ENCODE measurements around the gene FAM20B. TPM values are rescaled to one million over a fixed set of nuclear protein-coding genes. Genes with fewer than 3 reads are reported as not detected.

Gene FAM20B
- total and polyA plus RNA-seq, 2 donors (not counting 1 experiment from before 2014, with no cell fraction given), result 5.2 to 32.8 TPM

DNA sequence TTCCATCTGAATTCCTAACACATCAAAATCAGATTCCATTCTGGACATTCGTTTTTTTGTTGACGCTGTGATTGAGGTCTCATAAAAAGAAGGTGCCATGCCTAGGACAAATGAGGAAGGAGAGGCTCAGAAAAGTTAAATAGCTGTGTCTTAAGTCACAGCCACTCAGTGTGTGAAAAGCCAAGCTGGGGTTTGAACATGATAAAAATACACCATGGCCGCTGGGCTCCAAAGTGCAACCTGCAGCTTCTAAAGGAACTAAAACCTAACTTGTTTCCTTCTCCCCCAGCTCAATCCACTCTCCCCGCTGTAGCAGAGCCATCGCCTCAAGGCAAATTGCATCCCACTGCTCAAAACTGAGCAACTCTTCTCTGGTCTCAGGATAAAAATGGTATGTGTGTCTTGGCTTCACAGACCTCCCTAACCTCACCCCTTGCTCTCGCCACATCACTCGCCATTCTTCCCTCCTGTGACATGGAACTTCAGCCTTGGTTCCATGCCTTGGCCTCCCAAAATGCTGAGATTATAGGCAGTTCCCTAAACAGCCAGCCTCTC, 22.1 kb upstream of the FAM20B start:
- ATAC-seq (ENCODE audit: low read depth), result no peak
- H3K9ac ChIP-seq (ENCODE audit: low read length), result no peak overlapping the region
- Mint-ChIP-seq H3K27ac (peak overlapping the region; percentile 42), H3K4me3 (no peak overlapping the region), H3K27me3 (peaks cover under 1% of the 10 kb centered on the region), H3K9me3 (ENCODE audit: insufficient read depth) (no peaks in the 10 kb centered on the region), H3K4me1 (peaks cover 14% of the 10 kb centered on the region)
- 100% methylated on average over 1 of the region's 7 CpGs for WGBS (ENCODE audit: insufficient coverage)
- peaks cover 7 to 22% of the 10 kb centered on the region in 2 donors for H3K4me1 ChIP-seq (ENCODE audit: control insufficient read depth in 2 of 2, insufficient read depth in 2 of 2, low read length in 2 of 2)
- H3K36me3 ChIP-seq (replicated peaks in 1 of 2; ENCODE audit: control extremely low read depth in 1 of 2, control insufficient read depth in 1 of 2, extremely low read depth in 1 of 2, insufficient read depth in 2 of 2, low read length in 1 of 2), result no peaks in the 10 kb centered on the region
- no peaks in the 10 kb centered on the region for H4K20me1 ChIP-seq (ENCODE audit: control insufficient read depth, insufficient read depth, low read length, poor library complexity, severe bottlenecking)
- H3K27me3 ChIP-seq (replicated peaks in 1 of 4; ENCODE audit: control extremely low read depth in 1 of 4, control insufficient read depth in 3 of 4, insufficient read depth in 4 of 4, low read length in 3 of 4), result no peaks in the 10 kb centered on the region
- ChIA-PET POLR2A (no interaction called here), CTCF (interaction anchor here (0.6 to 13.6 kb wide), 54 partner anchors 14 to 806 kb away, joined by 3 to 594 read pairs (median 5); partner anchors contain the start of gene TOR3A)
- H3K4me2 ChIP-seq (replicated peaks; ENCODE audit: low read depth, low read length, poor library complexity, severe bottlenecking), result no peak overlapping the region
- intact Hi-C loops (cut with micrococcal nuclease), result loop anchor here (5.0 kb wide), 1 partner anchor 111 kb away; no protein-coding TSS in a partner anchor
- no peak overlapping the region for H3K4me3 ChIP-seq (ENCODE audit: control extremely low read depth in 1 of 5, extremely low read depth in 1 of 5, insufficient read depth in 1 of 5, low read depth in 2 of 5, low read length in 4 of 5)
- no peaks in the 10 kb centered on the region for H3K79me2 ChIP-seq (ENCODE audit: control insufficient read depth, insufficient read depth, low read length)
- H2AFZ ChIP-seq (ENCODE audit: insufficient read depth, low read depth, low read length, poor library complexity, severe bottlenecking), result peak overlapping the region; percentile 89
- H3K9me3 ChIP-seq (ENCODE audit: control extremely low read depth in 1 of 3, control insufficient read depth in 2 of 3, insufficient read depth in 1 of 3, low read length in 2 of 3), result no peaks in the 10 kb centered on the region
- peak overlapping the region in 1 of 2 donors; percentile 25 for H3K27ac ChIP-seq (ENCODE audit: low read length in 2 of 2)
- no peak for DNase-seq
- TF ChIP-seq, protein P1, sequence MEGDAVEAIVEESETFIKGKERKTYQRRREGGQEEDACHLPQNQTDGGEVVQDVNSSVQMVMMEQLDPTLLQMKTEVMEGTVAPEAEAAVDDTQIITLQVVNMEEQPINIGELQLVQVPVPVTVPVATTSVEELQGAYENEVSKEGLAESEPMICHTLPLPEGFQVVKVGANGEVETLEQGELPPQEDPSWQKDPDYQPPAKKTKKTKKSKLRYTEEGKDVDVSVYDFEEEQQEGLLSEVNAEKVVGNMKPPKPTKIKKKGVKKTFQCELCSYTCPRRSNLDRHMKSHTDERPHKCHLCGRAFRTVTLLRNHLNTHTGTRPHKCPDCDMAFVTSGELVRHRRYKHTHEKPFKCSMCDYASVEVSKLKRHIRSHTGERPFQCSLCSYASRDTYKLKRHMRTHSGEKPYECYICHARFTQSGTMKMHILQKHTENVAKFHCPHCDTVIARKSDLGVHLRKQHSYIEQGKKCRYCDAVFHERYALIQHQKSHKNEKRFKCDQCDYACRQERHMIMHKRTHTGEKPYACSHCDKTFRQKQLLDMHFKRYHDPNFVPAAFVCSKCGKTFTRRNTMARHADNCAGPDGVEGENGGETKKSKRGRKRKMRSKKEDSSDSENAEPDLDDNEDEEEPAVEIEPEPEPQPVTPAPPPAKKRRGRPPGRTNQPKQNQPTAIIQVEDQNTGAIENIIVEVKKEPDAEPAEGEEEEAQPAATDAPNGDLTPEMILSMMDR (IDR thresholded peaks at IDR 0.05), result no peak
- no peak for TF ChIP-seq EZH2 (IDR thresholded peaks at IDR 0.05; ENCODE audit: borderline replicate concordance, insufficient read depth, low read depth, low read length, poor library complexity, severe bottlenecking)

DNA sequence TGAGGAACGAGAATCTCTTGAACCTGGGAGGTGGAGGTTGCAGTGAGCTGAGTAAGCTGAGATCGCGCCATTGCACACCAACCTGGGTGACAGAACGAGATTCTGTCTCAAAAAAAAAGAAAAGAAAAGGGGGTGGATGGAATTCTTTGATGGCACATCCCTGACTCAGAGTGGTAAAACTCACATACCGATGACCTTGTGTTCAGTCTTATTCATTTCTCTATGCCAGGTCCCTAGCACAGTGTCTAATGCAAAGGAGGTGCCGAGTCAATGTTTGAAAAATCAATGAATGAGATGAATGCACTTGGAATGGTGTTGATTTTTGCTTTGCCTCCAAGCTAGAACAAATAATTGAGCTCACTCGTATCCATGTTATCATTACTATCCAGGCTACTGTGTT, 18.5 kb upstream of the FAM20B start:
- Histone ChIP-seq H3K27me3 (replicated peaks in 1 of 4; ENCODE audit: control extremely low read depth in 1 of 4, control insufficient read depth in 3 of 4, insufficient read depth in 4 of 4, low read length in 3 of 4) (no peaks in the 10 kb centered on the region), H3K36me3 (replicated peaks in 1 of 2; ENCODE audit: control extremely low read depth in 1 of 2, control insufficient read depth in 1 of 2, extremely low read depth in 1 of 2, insufficient read depth in 2 of 2, low read length in 1 of 2) (no peaks in the 10 kb centered on the region), H3K9ac (ENCODE audit: low read length) (no peak overlapping the region), H3K79me2 (ENCODE audit: control insufficient read depth, insufficient read depth, low read length) (no peaks in the 10 kb centered on the region), H3K4me2 (replicated peaks; ENCODE audit: low read depth, low read length, poor library complexity, severe bottlenecking) (no peak overlapping the region), H4K20me1 (ENCODE audit: control insufficient read depth, insufficient read depth, low read length, poor library complexity, severe bottlenecking) (no peaks in the 10 kb centered on the region), H3K27ac (ENCODE audit: low read length in 2 of 2) (no peak overlapping the region), H3K9me3 (ENCODE audit: control extremely low read depth in 1 of 3, control insufficient read depth in 2 of 3, insufficient read depth in 1 of 3, low read length in 2 of 3) (no peaks in the 10 kb centered on the region), H3K4me3 (ENCODE audit: control extremely low read depth in 1 of 5, extremely low read depth in 1 of 5, insufficient read depth in 1 of 5, low read depth in 2 of 5, low read length in 4 of 5) (no peak overlapping the region), H3K4me1 (ENCODE audit: control insufficient read depth in 2 of 2, insufficient read depth in 2 of 2, low read length in 2 of 2) (peaks cover 7 to 22% of the 10 kb centered on the region in 2 donors), H2AFZ (ENCODE audit: insufficient read depth, low read depth, low read length, poor library complexity, severe bottlenecking) (no peak overlapping the region)
- ChIA-PET CTCF (interaction anchor here (0.6 to 13.6 kb wide), 4 partner anchors 11 to 472 kb away, joined by 3 to 594 read pairs (median 7); no protein-coding TSS in a partner anchor), POLR2A (no interaction called here)
- H3K27ac Mint-ChIP-seq, result no peak overlapping the region
- peaks cover 14% of the 10 kb centered on the region for H3K4me1 Mint-ChIP-seq
- no peak for DNase-seq
- ATAC-seq (ENCODE audit: low read depth), result no peak
- intact Hi-C loops (cut with micrococcal nuclease), result no loop called here
- WGBS (ENCODE audit: insufficient coverage), result 90% methylated on average over 1 of the region's 7 CpGs
- H3K4me3 Mint-ChIP-seq, result no peak overlapping the region
- H3K9me3 Mint-ChIP-seq (ENCODE audit: insufficient read depth), result no peaks in the 10 kb centered on the region
- peaks cover 6% of the 10 kb centered on the region for H3K27me3 Mint-ChIP-seq
- no peak for TF ChIP-seq EZH2 (IDR thresholded peaks at IDR 0.05; ENCODE audit: borderline replicate concordance, insufficient read depth, low read depth, low read length, poor library complexity, severe bottlenecking)
- TF ChIP-seq, protein P1 (IDR thresholded peaks at IDR 0.05), result no peak

Measured in B cell (primary cell).